KMS-11 (cell line): ENCODE measurements around the gene CNTLN.
"Not testable (repeated sequence)": the region's sequence is repeated elsewhere in the genome, so short reads cannot be mapped to it uniquely, and the experiment has no call there.

ENCODE experiments used
- H2AFZ ChIP-seq: fragments of 200-600 bp; sonication (generic); 2 replicates; pipeline ENCODE4 v1.6.1; 2016; ENCODE audit warnings: antibody characterized with exemption, mixed run types, low read depth
- H3K27ac ChIP-seq: fragments of 200-600 bp; sonication (generic); 2 replicates; pipeline ENCODE4 v1.6.1; 2016; ENCODE audit warnings: mild to moderate bottlenecking, mixed run types
- H3K27me3 ChIP-seq: fragments of 200-600 bp; sonication (generic); 2 replicates; pipeline ENCODE4 v1.6.1; 2017; ENCODE audit warnings: mild to moderate bottlenecking, low read depth, mixed run types, moderate library complexity; ENCODE audit not compliant: insufficient read depth
- H3K36me3 ChIP-seq: fragments of 200-600 bp; sonication (generic); 2 replicates; pipeline ENCODE4 v1.6.1; 2017; ENCODE audit warnings: mild to moderate bottlenecking, mixed run types; ENCODE audit not compliant: insufficient read depth
- H3K4me1 ChIP-seq: fragments of 200-600 bp; sonication (generic); 2 replicates; pipeline ENCODE4 v1.6.1; 2016; ENCODE audit warnings: mild to moderate bottlenecking, low read depth, mixed run types; ENCODE audit not compliant: poor library complexity, severe bottlenecking
- H3K4me2 ChIP-seq: fragments of 200-600 bp; sonication (generic); 2 replicates; pipeline ENCODE4 v1.7.0; 2016; ENCODE audit warnings: mild to moderate bottlenecking, mixed run types
- H3K4me3 ChIP-seq: fragments of 200-600 bp; sonication (generic); IDR thresholded peaks from 2 replicates; pipeline ENCODE4 v1.6.1; 2017; ENCODE audit warnings: low read depth, low read length, mixed read lengths; ENCODE audit not compliant: insufficient read depth
- H3K79me2 ChIP-seq: fragments of 200-600 bp; sonication (generic); 2 replicates; pipeline ENCODE4 v1.6.1; 2016; ENCODE audit warnings: low read depth, mixed run types; ENCODE audit not compliant: insufficient read depth
- H3K9ac ChIP-seq: fragments of 200-600 bp; sonication (generic); 2 replicates; pipeline ENCODE4 v1.6.1; 2016; ENCODE audit warnings: mild to moderate bottlenecking, mixed run types
- H4K20me1 ChIP-seq: fragments of 200-600 bp; sonication (generic); 2 replicates; pipeline ENCODE4 v1.6.1; 2016; ENCODE audit warnings: mild to moderate bottlenecking, mixed run types; ENCODE audit not compliant: insufficient read depth
- CTCF ChIP-seq: fragments of 200-600 bp; sonication (generic); conservative IDR thresholded peaks from 2 replicates; pipeline ENCODE4 v1.6.1; 2017; ENCODE audit warnings: low read depth, mild to moderate bottlenecking, antibody characterized with exemption, low read length, moderate library complexity, mixed read lengths

Gene CNTLN

GRCh38 chr9:17342696-17343095 lies 207.9 kb downstream of the CNTLN start:
- no peaks in the 10 kb centered on the region for H3K36me3 ChIP-seq
- no peak overlapping the region for H3K4me2 ChIP-seq
- no peaks in the 10 kb centered on the region for H3K4me1 ChIP-seq
- no peak overlapping the region for H3K9ac ChIP-seq
- H3K79me2 ChIP-seq = no peaks in the 10 kb centered on the region
- no peak overlapping the region for H3K4me3 ChIP-seq
- H3K27me3 ChIP-seq = no peaks in the 10 kb centered on the region
- no peak overlapping the region for H3K27ac ChIP-seq
- H2AFZ ChIP-seq = no peak overlapping the region
- TF ChIP-seq CTCF = no peak
- H4K20me1 ChIP-seq = no peaks in the 10 kb centered on the region

- no peaks in the 10 kb centered on the region for H3K27me3 ChIP-seq
- no peak overlapping the region for H3K9ac ChIP-seq
- H3K4me1 ChIP-seq = peaks cover 17% of the 10 kb centered on the region
- H2AFZ ChIP-seq = no peak overlapping the region
- H3K27ac ChIP-seq = no peak overlapping the region
- H3K4me2 ChIP-seq = no peak overlapping the region
- H3K79me2 ChIP-seq = no peaks in the 10 kb centered on the region
- no peak for TF ChIP-seq CTCF
- no peaks in the 10 kb centered on the region for H3K36me3 ChIP-seq
- H3K4me3 ChIP-seq = no peak overlapping the region
- H4K20me1 ChIP-seq = no peaks in the 10 kb centered on the region
These were observed 215.0 kb downstream of the CNTLN start for GRCh38 chr9:17349831-17350230.

GRCh38 chr9:17354006-17354405 lies 219.2 kb downstream of the CNTLN start:
- not testable (repeated sequence) for H3K4me2 ChIP-seq, H3K4me3 ChIP-seq, H3K36me3 ChIP-seq, H3K27ac ChIP-seq, H3K9ac ChIP-seq, H2AFZ ChIP-seq, H4K20me1 ChIP-seq, H3K79me2 ChIP-seq, H3K27me3 ChIP-seq
- peaks cover 15% of the 10 kb centered on the region for H3K4me1 ChIP-seq

- H3K4me3 ChIP-seq = no peak overlapping the region
- no peak overlapping the region for H3K9ac ChIP-seq
- H3K4me1 ChIP-seq = no peaks in the 10 kb centered on the region
- H4K20me1 ChIP-seq = no peaks in the 10 kb centered on the region
- no peaks in the 10 kb centered on the region for H3K36me3 ChIP-seq
- no peak overlapping the region for H2AFZ ChIP-seq
- no peaks in the 10 kb centered on the region for H3K27me3 ChIP-seq
- TF ChIP-seq CTCF = no peak
- no peak overlapping the region for H3K4me2 ChIP-seq
- no peaks in the 10 kb centered on the region for H3K79me2 ChIP-seq
- H3K27ac ChIP-seq = no peak overlapping the region
These were observed 226.5 kb downstream of the CNTLN start for GRCh38 chr9:17361378-17361777.

- no peaks in the 10 kb centered on the region for H4K20me1 ChIP-seq
- no peak overlapping the region for H3K4me3 ChIP-seq
- H3K79me2 ChIP-seq = no peaks in the 10 kb centered on the region
- H3K4me2 ChIP-seq = no peak overlapping the region
- H2AFZ ChIP-seq = no peak overlapping the region
- H3K4me1 ChIP-seq = no peaks in the 10 kb centered on the region
- no peak for TF ChIP-seq CTCF
- no peak overlapping the region for H3K27ac ChIP-seq
- no peak overlapping the region for H3K9ac ChIP-seq
- H3K36me3 ChIP-seq = no peaks in the 10 kb centered on the region
- no peaks in the 10 kb centered on the region for H3K27me3 ChIP-seq
These were observed 232.2 kb downstream of the CNTLN start for GRCh38 chr9:17367035-17367434.
